NCI-H524 treated with DMSO at 0.1 percent for 48 hours (cell line): ENCODE data around the gene UMOD.

Experiments
- DNase-seq: peaks from one replicate; lab custom pipeline; 2025; lab: John Stamatoyannopoulos, UW

UMOD gene

GRCh38 chr16:20352615-20353014 lies at the start of gene UMOD:
UMOD (minus strand) TSS chr16:20352715; CDS start chr16:20350737, 1,978 bp downstream.
- no peak for DNase-seq

GRCh38 chr16:20401475-20402016 lies 49.0 kb upstream of the UMOD start:
- DNase-seq, result no peak

GRCh38 chr16:20401066-20401465 lies 48.6 kb upstream of the UMOD start:
- DNase-seq, result no peak

GRCh38 chr16:20399185-20399584 lies 46.7 kb upstream of the UMOD start:
- DNase-seq, result no peak

GRCh38 chr16:20398603-20399002 lies 46.1 kb upstream of the UMOD start:
- DNase-seq, result no peak

GRCh38 chr16:20397468-20398074 lies 45.1 kb upstream of the UMOD start:
- no peak for DNase-seq

- no peak for DNase-seq
Observed at GRCh38 chr16:20396846-20397467, 44.4 kb upstream of the UMOD start.

- DNase-seq, result no peak
Observed at GRCh38 chr16:20395946-20396345, 43.4 kb upstream of the UMOD start.

GRCh38 chr16:20393801-20394577 lies 41.5 kb upstream of the UMOD start:
- no peak for DNase-seq

- no peak for DNase-seq
Observed at GRCh38 chr16:20391045-20391444, 38.5 kb upstream of the UMOD start.

- no peak for DNase-seq
Observed at GRCh38 chr16:20388854-20389253, 36.3 kb upstream of the UMOD start.

GRCh38 chr16:20387978-20388377 lies 35.5 kb upstream of the UMOD start:
- no peak for DNase-seq

GRCh38 chr16:20385844-20386832 lies 33.6 kb upstream of the UMOD start:
- no peak for DNase-seq

- peak; percentile 7 for DNase-seq
Observed at GRCh38 chr16:20383106-20384029, 30.9 kb upstream of the UMOD start.

- no peak for DNase-seq
Observed at GRCh38 chr16:20382202-20382948, 29.9 kb upstream of the UMOD start.

- no peak for DNase-seq
Observed at GRCh38 chr16:20380782-20381181, 28.3 kb upstream of the UMOD start.

- no peak for DNase-seq
Observed at GRCh38 chr16:20377181-20377580, 24.7 kb upstream of the UMOD start.

GRCh38 chr16:20372701-20373100 lies 20.2 kb upstream of the UMOD start:
- no peak for DNase-seq

GRCh38 chr16:20369452-20370054 lies 17.0 kb upstream of the UMOD start:
- DNase-seq, result no peak
